ENCODE data around the gene TNIK. TPM values are rescaled to one million over a fixed set of nuclear protein-coding genes. Genes with fewer than 3 reads are reported as not detected.

TNIK gene
- total and polyA plus RNA-seq, 2 experiments from 2014 or later: 14.6 to 34.3 TPM

GRCh38 chr3:171189394-171190080 lies 270.7 kb downstream of the TNIK start (continued):
- no peak for TF ChIP-seq POLR2AphosphoS5 (IDR thresholded peaks at IDR 0.05; ENCODE audit: low read depth)

- H3K27ac ChIP-seq (ENCODE audit: low read depth): no peak overlapping the region
- H3K79me2 ChIP-seq (replicated peaks; ENCODE audit: insufficient read depth): no peaks in the 10 kb centered on the region
- H3K27me3 ChIP-seq (ENCODE audit: insufficient read depth): no peaks in the 10 kb centered on the region
- no peaks in the 10 kb centered on the region for H3K36me3 ChIP-seq (ENCODE audit: insufficient read depth)
- Mint-ChIP-seq H3K27me3 (ENCODE audit: insufficient read depth, low read depth, poor library complexity) (no peaks in the 10 kb centered on the region), H3K36me3 (ENCODE audit: low read depth) (peaks cover 5% of the 10 kb centered on the region; the same call in 1 of the 3 replicates), H3K4me1 (peaks cover 22% of the 10 kb centered on the region), H3K9me3 (no peaks in the 10 kb centered on the region), H3K4me3 (no peak overlapping the region), H3K27ac (no peak overlapping the region)
- peaks cover 16% of the 10 kb centered on the region for H3K4me1 ChIP-seq (ENCODE audit: insufficient read depth)
- H4K20me1 ChIP-seq (replicated peaks; ENCODE audit: insufficient read depth): no peaks in the 10 kb centered on the region
- H2AFZ ChIP-seq: no peak overlapping the region
- H3K4me3 ChIP-seq: no peak overlapping the region
- 0 out of 2 replicates have a peak overlapping the region, but pooled peaks have one; percentile 56 for H3K4me2 ChIP-seq
- ATAC-seq (peak; percentile 90), DNase-seq (ENCODE audit: low spot score) (peak; percentile 65)
- TF ChIP-seq ZNF462 (CRISPR knock-in tag; IDR thresholded peaks at IDR 0.05): no peak
- TF ChIP-seq STAT1 (IDR thresholded peaks at IDR 0.05; ENCODE audit: unreplicated experiment): no peak
- TF ChIP-seq EZH2 (IDR thresholded peaks at IDR 0.05; ENCODE audit: low read depth, unreplicated experiment): no peak
- peak; percentile 57 to 69 for TF ChIP-seq CTCF (conservative IDR thresholded peaks at IDR 0.05; ENCODE audit: low read depth in 2 of 2)
- no peak for TF ChIP-seq REST (IDR thresholded peaks at IDR 0.05; ENCODE audit: unreplicated experiment)
- no peak for TF ChIP-seq ETS1 (IDR thresholded peaks at IDR 0.05)
- no peaks in the 10 kb centered on the region for H3F3A ChIP-seq (replicated peaks; ENCODE audit: low read depth)
- H3K9me2 ChIP-seq (ENCODE audit: insufficient read depth): no peaks in the 10 kb centered on the region
Measured at GRCh38 chr3:171187706-171188290, 272.4 kb downstream of the TNIK start.
